HL-60 (cell line): ENCODE data around the gene HCRTR1.
A peak's percentile ranks its signal among the peaks of the same experiment; 100 is the strongest.

Experiments used
- DNase-seq, 2 experiments: peaks; one replicate each; pipeline ENCODE4 v3.0.0-alpha.2; 2010 to 2020; ENCODE audit warnings: low read depth in 1 of 2, low spot score in 1 of 2
- H3K27ac ChIP-seq: fragments of 250-450 bp; sonication (Bioruptor Pico); replicated peaks from 2 replicates; pipeline ENCODE4 v1.5.1; 2020; ENCODE audit warnings: mild to moderate bottlenecking, moderate library complexity
- H3K27me3 ChIP-seq: fragments of 250-450 bp; sonication (Bioruptor Pico); 2 replicates; pipeline ENCODE4 v1.5.1; 2021; ENCODE audit warnings: mild to moderate bottlenecking, moderate library complexity; ENCODE audit not compliant: insufficient read depth, poor library complexity, severe bottlenecking
- H3K4me3 ChIP-seq: replicated peaks from 2 replicates; pipeline ENCODE4 v1.5.1; 2011; ENCODE audit warnings: mild to moderate bottlenecking, control low read depth, low read length; ENCODE audit not compliant: insufficient read depth
- CTCF ChIP-seq: IDR thresholded peaks from one replicate; pipeline ENCODE4 v1.5.1; 2011; ENCODE audit warnings: low read length, control low read depth, inconsistent platforms; ENCODE audit not compliant: insufficient read depth
- GABPA ChIP-seq: IDR thresholded peaks from 2 replicates; pipeline ENCODE4 v1.6.1; 2012; ENCODE audit warnings: low read depth
- POLR2AphosphoS5 ChIP-seq: IDR thresholded peaks from 2 replicates; pipeline ENCODE4 v1.6.1; 2012; ENCODE audit warnings: low read depth
- REST ChIP-seq: IDR thresholded peaks from 2 replicates; pipeline ENCODE4 v1.6.1; 2012; ENCODE audit warnings: low read depth; ENCODE audit not compliant: insufficient replicate concordance
- SPI1 ChIP-seq: IDR thresholded peaks from 2 replicates; pipeline ENCODE4 v1.6.1; 2012; ENCODE audit warnings: low read depth, mild to moderate bottlenecking, borderline replicate concordance

The HCRTR1 gene

GRCh38 chr1:31637915-31638673 is 20.6 kb downstream of the HCRTR1 start:
- no peak for DNase-seq
- Histone ChIP-seq H3K27me3 (no peaks in the 10 kb centered on the region), H3K4me3 (no peak overlapping the region), H3K27ac (peak overlapping the region; percentile 72)
- TF ChIP-seq CTCF (no peak), REST (no peak), POLR2AphosphoS5 (no peak), GABPA (no peak), SPI1 (no peak)

GRCh38 chr1:31639543-31639942 is 22.1 kb downstream of the HCRTR1 start:
- no peak overlapping the region for H3K4me3 ChIP-seq
- H3K27ac ChIP-seq: peak overlapping the region; percentile 72
- H3K27me3 ChIP-seq: no peaks in the 10 kb centered on the region
- peak in 1 of 2 experiments; percentile 75 for DNase-seq
- TF ChIP-seq REST: no peak
- no peak for TF ChIP-seq CTCF
- TF ChIP-seq SPI1: no peak
- TF ChIP-seq POLR2AphosphoS5: no peak
- no peak for TF ChIP-seq GABPA

GRCh38 chr1:31640179-31640578 is 22.7 kb downstream of the HCRTR1 start:
- TF ChIP-seq REST: no peak
- Histone ChIP-seq H3K27me3 (no peaks in the 10 kb centered on the region), H3K4me3 (no peak overlapping the region), H3K27ac (peak overlapping the region; percentile 72)
- no peak for DNase-seq
